Femur (tissue), 1 donor: ENCODE data around the gene MYLK4.

ENCODE experiments used
- DNase-seq: peaks from one replicate; pipeline ENCODE4 v3.0.0-alpha.2; 2017

The MYLK4 gene

GRCh38 chr6:2693231-2693630, 57.5 kb downstream of the MYLK4 start:
- DNase-seq, result no peak

DNA sequence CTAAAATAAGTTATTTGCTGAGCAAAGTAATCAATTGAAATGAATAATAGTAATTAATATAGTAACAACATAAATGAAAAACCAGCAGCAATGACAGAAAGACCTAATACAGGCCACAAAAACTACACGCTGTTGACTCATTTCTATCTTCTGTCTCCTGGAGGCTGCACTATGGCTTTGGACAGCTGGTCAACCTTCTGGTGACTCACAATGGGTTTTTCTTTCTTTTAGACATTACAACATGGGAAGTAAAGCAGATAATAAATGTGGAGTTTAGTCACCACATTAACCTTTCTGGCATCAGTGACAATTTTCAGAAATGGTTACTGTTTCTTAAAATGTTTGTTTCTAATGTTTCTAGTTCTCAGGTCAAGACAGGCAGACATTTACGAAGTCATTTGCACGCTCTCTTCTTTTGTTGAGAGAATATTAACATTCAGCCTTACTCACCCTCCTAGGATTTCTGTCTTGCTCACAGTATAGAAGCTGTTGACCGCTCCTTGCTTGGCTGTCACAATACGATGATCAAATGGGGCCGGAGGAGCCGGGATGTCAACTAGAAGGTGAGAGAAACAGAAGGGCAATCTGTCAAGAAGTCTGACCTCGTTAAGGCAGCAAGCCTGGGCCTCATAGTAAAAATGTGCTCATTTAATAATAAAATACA, 62.2 kb downstream of the MYLK4 start:
- DNase-seq, result no peak

GRCh38 chr6:2687456-2687855, 63.3 kb downstream of the MYLK4 start:
- peak; percentile 35 for DNase-seq

- no peak for DNase-seq
These were observed 64.2 kb downstream of the MYLK4 start for GRCh38 chr6:2686515-2686914.

DNA sequence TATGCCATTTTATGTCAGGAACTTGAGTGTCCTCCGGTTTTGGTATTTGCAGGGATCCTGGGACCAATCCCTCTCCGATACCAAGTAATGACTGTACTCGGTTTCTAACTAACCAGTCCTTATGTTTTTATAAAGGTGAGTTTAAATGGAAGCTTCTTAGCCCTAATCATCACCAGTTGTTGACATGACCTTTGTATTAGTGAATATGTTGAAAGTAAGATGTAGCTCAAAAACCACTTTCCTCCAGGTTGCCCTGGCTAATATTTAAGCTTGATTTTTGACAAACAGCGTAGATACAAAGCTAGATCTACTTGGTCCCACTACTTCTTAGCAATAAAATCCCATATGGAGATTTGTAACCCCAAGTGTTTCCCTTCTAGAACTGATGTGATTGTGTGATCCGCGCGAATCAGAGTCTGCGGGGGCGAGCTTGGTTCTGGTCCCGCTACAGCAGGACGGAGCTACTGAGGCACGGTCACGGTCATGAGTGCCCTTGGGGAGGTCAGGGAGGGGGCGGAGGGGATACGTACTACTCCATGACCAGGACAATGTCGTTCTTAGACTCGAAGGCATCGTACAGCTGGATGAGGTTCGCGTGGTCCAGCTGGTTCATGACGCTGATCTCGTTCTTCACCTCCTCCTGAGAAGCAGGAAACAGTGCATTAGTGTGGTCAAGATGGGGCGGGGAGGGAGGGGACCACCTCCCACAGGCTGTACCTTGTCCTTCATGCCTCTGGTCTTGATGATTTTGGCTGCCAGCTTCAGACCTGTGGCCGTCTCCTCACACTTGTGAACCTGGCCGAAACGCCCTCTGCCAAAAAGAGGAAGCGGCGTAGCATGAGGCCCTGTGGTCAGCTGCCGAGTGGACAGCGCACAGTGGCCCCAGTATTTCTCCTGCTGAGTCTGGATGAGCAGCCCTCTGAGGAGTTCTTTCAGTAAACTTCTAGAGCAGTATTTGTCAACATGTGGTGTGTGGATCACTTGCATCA, 65.7 kb downstream of the MYLK4 start:
- DNase-seq, result no peak

GRCh38 chr6:2684103-2684749, 66.5 kb downstream of the MYLK4 start:
- no peak for DNase-seq

DNA sequence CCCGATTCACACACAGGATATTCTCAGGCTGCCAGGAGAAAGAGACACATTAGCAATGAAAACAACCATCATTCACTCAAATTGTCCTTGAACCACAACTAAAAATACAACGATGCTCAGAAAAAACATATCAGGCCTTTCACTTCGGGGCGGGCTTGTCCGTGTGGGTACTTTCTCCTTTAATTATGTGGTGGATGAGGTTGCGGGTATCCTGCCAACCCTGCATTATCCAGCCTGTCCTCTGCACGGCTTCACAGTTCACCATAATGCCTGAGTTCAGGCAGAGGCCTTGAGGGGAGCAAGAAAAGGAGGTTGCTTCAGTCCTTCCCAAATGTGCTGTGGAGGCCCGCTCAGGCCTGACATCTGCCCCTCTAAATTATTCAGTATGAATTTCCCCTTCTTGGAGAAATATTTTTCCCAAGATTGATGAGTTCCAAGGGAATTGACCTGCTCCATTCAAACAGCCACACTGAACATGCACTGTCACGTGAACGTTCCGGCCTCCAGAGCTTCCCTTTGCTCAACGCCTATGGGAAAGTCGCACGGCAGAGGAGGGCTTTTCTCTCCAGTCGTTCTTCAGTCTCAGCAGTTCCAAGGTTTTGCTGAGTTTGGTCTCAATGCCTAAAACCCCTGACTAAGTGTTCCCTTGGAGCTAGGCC, 70.3 kb downstream of the MYLK4 start:
- peak; percentile 81 for DNase-seq

DNA sequence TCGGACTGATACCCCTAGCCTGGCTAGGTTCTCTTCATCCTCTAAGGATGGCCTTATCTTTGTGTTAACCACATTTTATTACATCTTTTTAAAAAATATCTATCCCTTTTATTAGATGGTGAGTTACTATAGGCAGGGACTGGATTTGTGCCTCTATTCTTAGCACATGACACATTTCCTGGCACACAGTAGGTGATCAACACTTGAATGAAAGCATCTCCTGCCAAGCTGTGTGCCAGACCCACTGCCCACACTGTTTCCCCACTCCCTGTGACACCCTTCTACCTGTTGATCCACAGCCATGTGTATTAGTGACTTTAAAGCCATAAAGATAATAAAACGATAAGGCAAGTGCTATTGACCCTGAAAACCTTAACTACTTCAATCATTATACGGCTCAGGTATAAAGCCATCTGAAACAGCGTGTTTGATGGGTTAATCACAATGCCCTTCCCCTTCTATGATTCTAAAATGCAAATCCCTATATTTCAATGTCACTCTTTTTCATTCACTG, 73.6 kb downstream of the MYLK4 start:
- DNase-seq, result no peak

DNA sequence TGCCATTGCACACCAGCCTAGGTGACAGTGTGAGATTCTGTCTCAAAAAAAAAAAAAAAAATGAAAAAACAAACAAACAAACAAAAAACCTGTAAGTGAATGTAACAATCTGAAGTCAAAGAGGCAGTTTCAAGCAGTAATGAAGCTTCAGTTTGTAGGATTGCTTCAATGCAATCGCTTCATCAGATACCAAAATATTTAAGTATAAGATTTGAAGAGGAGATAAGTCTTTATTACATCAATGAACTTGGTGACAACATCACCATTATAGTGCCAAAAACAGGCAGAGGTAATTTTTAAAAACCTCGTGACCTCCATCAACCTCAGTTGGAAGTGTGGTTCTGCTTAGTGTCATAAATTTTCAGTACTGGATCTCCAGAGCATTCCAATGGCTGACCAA, 74.7 kb downstream of the MYLK4 start:
- DNase-seq, result no peak

DNA sequence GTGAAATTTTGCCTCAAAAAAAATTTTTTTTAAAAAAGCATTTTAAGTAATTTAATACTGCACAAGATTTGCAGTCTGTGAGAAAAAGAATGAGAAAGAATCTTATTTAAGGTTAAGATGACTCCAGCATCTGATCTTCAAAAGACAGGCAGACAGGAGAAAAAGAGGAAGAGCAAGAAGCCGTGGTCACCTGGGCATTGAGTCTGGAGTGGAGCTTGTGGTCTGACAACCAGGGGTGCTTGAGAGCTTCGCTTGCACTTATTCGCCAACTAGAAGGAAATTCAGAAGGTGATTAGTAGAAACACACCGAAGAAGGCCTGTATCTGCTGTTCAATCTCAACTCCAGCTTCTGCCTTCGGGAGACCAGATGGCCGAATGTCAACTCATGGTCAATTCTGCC, 75.9 kb downstream of the MYLK4 start:
- DNase-seq, result no peak

DNA sequence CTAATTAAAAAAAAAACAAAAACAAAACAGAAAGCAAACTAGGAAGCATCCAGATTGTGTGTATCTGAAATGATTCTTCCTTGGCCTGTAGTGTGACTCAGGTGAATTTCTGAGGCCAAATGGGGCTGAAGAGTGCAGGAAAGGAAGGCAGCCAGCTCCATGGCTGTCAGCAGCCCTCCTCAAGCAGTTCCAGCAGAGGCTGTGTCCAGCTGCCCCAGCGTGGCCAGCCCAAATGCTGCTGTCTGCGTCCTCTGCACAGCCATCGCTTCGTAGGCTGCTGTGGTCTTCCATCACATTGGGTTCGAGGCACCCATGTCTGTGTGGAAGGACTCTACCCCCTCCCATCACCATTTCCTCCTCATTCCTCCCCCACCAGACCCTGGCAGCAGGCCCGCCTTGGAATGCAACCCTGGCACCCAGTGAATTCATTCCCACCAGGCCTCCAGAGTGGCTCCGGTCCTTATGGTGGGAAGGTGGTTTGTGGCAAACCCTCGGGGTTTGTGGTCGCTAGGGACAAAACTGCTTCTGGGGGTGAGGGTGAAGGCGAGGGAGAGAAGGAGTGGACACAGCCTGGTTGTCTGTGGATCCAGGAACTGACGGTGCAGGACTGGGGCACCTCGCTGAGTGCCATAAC, 81.5 kb downstream of the MYLK4 start:
- peak; percentile 63 for DNase-seq

GRCh38 chr6:2667617-2668016, 83.1 kb downstream of the MYLK4 start:
- DNase-seq, result no peak

DNA sequence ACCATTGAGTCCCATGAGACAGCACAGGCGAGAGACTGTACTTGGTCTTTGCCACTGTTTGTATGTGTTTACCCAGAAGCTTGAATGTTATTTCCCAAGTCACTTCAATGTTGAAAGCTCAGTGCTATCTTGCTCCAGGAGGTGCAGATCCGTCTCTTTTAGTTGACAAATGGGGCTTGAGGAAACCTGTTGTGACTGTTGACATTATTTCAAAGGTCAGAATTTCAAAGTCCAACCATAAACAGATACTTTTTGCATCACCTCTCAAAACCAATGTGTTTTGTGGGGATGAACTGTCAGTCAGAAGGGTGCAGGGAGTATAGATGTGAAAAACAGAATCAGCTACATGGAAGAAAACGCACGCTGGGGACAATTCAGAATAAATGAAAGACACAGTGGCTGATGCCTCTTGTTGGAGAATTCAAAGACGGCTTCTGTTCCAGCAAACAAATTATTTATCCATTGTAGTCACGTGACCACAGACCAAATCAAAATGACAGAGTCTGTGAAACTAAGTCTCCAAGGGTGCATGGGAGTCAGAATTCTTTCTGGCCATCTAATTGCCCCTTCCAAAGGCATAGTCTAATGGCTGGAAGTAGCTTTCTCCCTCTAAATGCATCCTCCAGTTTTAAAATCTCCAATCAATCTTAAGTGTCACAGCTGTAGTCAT, 83.7 kb downstream of the MYLK4 start:
- no peak for DNase-seq

- DNase-seq, result no peak
These were observed 85.3 kb downstream of the MYLK4 start for GRCh38 chr6:2665146-2666070.

- DNase-seq, result no peak
These were observed 87.6 kb downstream of the MYLK4 start for GRCh38 chr6:2663123-2663522.

GRCh38 chr6:2661651-2662050, 89.1 kb downstream of the MYLK4 start:
- DNase-seq, result no peak

- DNase-seq, result no peak
These were observed 90.8 kb downstream of the MYLK4 start for GRCh38 chr6:2659882-2660281.

- DNase-seq, result no peak
These were observed 91.3 kb downstream of the MYLK4 start for GRCh38 chr6:2659381-2659780.

- DNase-seq, result no peak
These were observed 91.9 kb downstream of the MYLK4 start for GRCh38 chr6:2658788-2659187.

DNA sequence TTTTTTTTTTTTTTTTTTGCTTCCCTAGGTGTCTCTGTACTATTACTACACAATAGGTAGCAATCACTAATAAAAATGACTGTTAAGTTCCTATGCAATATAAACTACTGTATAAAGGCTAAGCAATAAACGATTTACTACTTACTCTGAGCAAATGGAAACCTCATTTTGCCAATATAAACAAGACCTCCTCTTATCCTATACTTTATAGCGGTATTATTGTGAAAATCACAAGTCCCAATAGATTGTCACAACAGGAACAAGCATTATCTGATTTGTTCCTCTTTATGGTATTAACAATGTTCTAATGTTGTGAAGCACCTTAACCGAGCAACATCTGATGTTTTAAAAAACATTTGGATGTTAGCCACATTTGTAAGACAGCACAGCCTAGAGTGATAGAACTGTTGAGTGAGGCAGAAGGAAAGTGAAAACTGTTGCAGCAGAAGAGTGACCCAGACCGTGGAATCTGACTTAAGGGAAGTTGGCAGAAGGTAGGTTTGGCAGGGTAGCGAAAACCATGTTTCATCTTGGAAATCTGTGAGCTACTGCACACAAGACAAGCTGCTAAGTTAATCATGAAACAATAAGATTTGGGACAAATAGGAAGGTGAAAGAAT, 94.2 kb downstream of the MYLK4 start:
- DNase-seq, result no peak
